ENCODE data around the gene OPN1SW. TPM values are rescaled to one million over a fixed set of nuclear protein-coding genes. Genes with fewer than 3 reads are reported as not detected.

OPN1SW gene
- total RNA-seq, 2 experiments from 2014 or later: not detected

- DNase-seq: no peak
- ChIA-PET CTCF (no interaction called here), POLR2A (interaction anchor here (0.5 kb wide), 1 partner anchor 1445 kb away, joined by 3 read pairs; no protein-coding TSS in a partner anchor)
- Histone ChIP-seq H3K27me3 (ENCODE audit: control insufficient read depth in 1 of 2, insufficient read depth in 2 of 2, low read length in 2 of 2) (no peaks in the 10 kb centered on the region), H3K4me1 (ENCODE audit: insufficient read depth, low read length) (no peaks in the 10 kb centered on the region), H3K4me3 (ENCODE audit: low read length) (no peak overlapping the region), H3K36me3 (ENCODE audit: insufficient read depth, low read length) (peaks cover 15% of the 10 kb centered on the region), H3K27ac (ENCODE audit: low read depth in 1 of 2, low read length in 2 of 2) (no peak overlapping the region), H3K9me3 (ENCODE audit: control insufficient read depth in 1 of 2, insufficient read depth in 1 of 2, low read length in 2 of 2) (no peaks in the 10 kb centered on the region)
- H3K4me3 Mint-ChIP-seq: no peak overlapping the region
- no peaks in the 10 kb centered on the region for H3K9me3 Mint-ChIP-seq
- H3K4me1 Mint-ChIP-seq (ENCODE audit: low read depth): no peaks in the 10 kb centered on the region
- intact Hi-C loops (cut with DNase I, micrococcal nuclease): no loop called here
- no peaks in the 10 kb centered on the region for H3K27me3 Mint-ChIP-seq
- peaks cover 20% of the 10 kb centered on the region for H3K36me3 Mint-ChIP-seq (ENCODE audit: low read depth)
- no peak for ATAC-seq (ENCODE audit: poor library complexity)
- H3K27ac Mint-ChIP-seq: no peak overlapping the region
- TF ChIP-seq CTCF (IDR thresholded peaks at IDR 0.05): no peak
These were observed 28.9 kb upstream of the OPN1SW start for GRCh38 chr7:128804484-128804883.

- intact Hi-C loops (cut with DNase I, micrococcal nuclease): no loop called here
- peaks cover 20% of the 10 kb centered on the region for H3K36me3 Mint-ChIP-seq (ENCODE audit: low read depth)
- Histone ChIP-seq H3K9me3 (ENCODE audit: control insufficient read depth in 1 of 2, insufficient read depth in 1 of 2, low read length in 2 of 2) (no peaks in the 10 kb centered on the region), H3K4me1 (ENCODE audit: insufficient read depth, low read length) (no peaks in the 10 kb centered on the region), H3K27ac (ENCODE audit: low read depth in 1 of 2, low read length in 2 of 2) (no peak overlapping the region), H3K4me3 (ENCODE audit: low read length) (no peak overlapping the region), H3K36me3 (ENCODE audit: insufficient read depth, low read length) (peaks cover 10% of the 10 kb centered on the region), H3K27me3 (ENCODE audit: control insufficient read depth in 1 of 2, insufficient read depth in 2 of 2, low read length in 2 of 2) (no peaks in the 10 kb centered on the region)
- H3K27me3 Mint-ChIP-seq: no peaks in the 10 kb centered on the region
- ChIA-PET CTCF (no interaction called here), POLR2A (no interaction called here)
- no peak for DNase-seq
- H3K4me3 Mint-ChIP-seq: no peak overlapping the region
- ATAC-seq (ENCODE audit: poor library complexity): no peak
- no peak for TF ChIP-seq CTCF (IDR thresholded peaks at IDR 0.05)
- no peaks in the 10 kb centered on the region for H3K4me1 Mint-ChIP-seq (ENCODE audit: low read depth)
- no peak overlapping the region for H3K27ac Mint-ChIP-seq
- no peaks in the 10 kb centered on the region for H3K9me3 Mint-ChIP-seq
These were observed 26.2 kb upstream of the OPN1SW start for GRCh38 chr7:128801667-128802418.

- H3K36me3 Mint-ChIP-seq (ENCODE audit: low read depth): peaks cover 17% of the 10 kb centered on the region
- H3K36me3 ChIP-seq (ENCODE audit: insufficient read depth, low read length): peaks cover 6% of the 10 kb centered on the region
- intact Hi-C loops (cut with DNase I, micrococcal nuclease): no loop called here
- no peaks in the 10 kb centered on the region for H3K4me1 Mint-ChIP-seq (ENCODE audit: low read depth)
- ATAC-seq (ENCODE audit: poor library complexity) (no peak), DNase-seq (no peak)
- CTCF ChIA-PET: no interaction called here
- TF ChIP-seq CTCF (IDR thresholded peaks at IDR 0.05): no peak
- H3K27me3 ChIP-seq (ENCODE audit: control insufficient read depth in 1 of 2, insufficient read depth in 2 of 2, low read length in 2 of 2): no peaks in the 10 kb centered on the region
- no peaks in the 10 kb centered on the region for H3K27me3 Mint-ChIP-seq
- no peak overlapping the region for H3K4me3 Mint-ChIP-seq
- H3K4me1 ChIP-seq (ENCODE audit: insufficient read depth, low read length): no peaks in the 10 kb centered on the region
- no peaks in the 10 kb centered on the region for H3K9me3 Mint-ChIP-seq
- H3K4me3 ChIP-seq (ENCODE audit: low read length): no peak overlapping the region
- no peak overlapping the region for H3K27ac Mint-ChIP-seq
- H3K9me3 ChIP-seq (ENCODE audit: control insufficient read depth in 1 of 2, insufficient read depth in 1 of 2, low read length in 2 of 2): no peaks in the 10 kb centered on the region
- no peak overlapping the region for H3K27ac ChIP-seq (ENCODE audit: low read depth in 1 of 2, low read length in 2 of 2)
- POLR2A ChIA-PET: no interaction called here
These were observed 25.4 kb upstream of the OPN1SW start for GRCh38 chr7:128801003-128801402.

Measured in CD4-positive, alpha-beta T cell (primary cell).